Raji (cell line): ENCODE measurements around the gene ASXL2.

ENCODE experiments used
- POLR2A ChIP-seq: IDR thresholded peaks from 2 replicates; pipeline ENCODE4 v1.6.1; 2011; ENCODE audit warnings: low read depth, low read length, control low read depth; ENCODE audit not compliant: insufficient read depth

Gene ASXL2

DNA sequence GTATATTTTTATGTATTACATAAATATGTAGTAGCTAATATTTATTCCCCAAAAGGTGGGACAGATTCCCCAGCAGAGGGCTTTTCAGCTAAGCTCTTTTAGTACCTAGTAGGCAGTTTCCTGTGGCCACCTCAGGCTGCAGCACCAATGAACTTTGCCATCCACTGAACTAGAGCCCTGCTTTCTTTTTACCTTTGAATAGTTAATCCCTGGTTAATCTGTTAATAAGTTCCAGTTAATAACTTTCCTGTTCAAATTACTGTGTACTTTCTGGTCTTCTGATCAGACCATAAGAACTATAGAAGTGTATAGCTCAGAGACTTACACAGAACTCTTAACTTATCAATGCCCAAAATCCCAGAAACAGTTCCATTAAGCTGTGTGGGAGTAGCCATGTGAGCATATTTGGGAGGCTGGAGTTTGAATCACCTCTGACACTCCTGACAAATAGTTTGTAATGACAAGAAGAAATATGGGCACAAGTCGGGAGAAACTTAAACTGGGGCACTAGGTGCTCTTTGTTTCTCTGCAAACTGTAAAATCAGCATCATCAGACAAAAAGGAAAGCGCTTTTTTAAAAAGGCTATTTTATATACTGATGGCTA, 40.0 kb downstream of the ASXL2 start:
- TF ChIP-seq POLR2A: no peak

DNA sequence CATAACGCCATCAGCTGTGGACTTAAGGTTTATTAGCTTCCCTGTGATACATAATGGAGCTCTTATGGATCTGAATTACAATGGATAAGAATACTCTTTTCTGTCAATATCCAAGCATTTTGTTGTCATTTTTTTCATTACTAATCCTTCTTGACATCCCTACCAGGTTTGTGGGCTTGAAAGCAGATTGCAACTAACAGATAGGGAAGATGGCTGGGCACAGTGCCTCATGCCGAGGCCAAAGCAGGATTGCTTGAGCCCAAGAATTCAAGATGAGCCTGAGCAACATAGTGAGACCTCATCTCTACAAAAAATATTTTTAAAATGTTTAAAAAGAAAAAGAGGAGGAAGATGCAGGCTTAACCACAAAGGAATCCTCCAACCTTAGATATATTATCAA, 42.4 kb downstream of the ASXL2 start:
- no peak for TF ChIP-seq POLR2A

DNA sequence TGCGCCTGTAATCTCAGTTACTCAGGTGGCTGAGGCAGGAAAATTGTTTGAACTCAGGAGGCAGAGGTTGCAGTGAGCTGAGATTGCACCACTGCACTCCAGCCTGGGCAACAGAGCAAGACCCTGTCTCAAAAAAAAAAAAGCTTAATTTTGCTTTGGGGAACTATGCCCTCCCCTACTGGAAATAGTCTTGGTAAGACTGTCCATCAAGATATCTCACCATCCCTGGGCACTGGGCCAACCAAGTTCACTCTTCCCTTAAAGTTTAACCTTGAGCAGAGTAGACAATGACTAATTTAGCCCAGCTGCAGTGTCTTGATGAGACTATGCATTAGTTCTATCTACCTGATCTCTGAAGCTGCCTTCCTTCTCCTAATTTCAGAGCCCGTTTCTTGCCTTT, 44.7 kb downstream of the ASXL2 start:
- TF ChIP-seq POLR2A: no peak

DNA sequence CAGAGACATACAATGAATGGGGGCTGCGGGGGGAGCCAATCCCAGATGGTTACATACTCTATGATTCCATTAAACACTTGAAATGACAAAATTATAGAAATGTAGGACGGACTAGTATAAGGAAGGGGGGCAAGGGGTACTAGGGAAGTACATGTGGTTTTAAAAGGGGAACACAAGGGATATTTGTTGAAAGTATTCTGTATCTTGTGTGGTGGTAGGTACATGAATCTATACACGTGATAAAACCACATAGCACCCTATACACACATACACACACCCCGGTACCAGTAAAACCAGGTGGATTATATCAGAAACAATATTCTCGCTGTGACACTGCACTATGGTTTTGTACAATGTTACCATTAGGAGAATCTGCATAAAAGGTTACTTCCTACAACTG, 45.4 kb downstream of the ASXL2 start:
- no peak for TF ChIP-seq POLR2A

DNA sequence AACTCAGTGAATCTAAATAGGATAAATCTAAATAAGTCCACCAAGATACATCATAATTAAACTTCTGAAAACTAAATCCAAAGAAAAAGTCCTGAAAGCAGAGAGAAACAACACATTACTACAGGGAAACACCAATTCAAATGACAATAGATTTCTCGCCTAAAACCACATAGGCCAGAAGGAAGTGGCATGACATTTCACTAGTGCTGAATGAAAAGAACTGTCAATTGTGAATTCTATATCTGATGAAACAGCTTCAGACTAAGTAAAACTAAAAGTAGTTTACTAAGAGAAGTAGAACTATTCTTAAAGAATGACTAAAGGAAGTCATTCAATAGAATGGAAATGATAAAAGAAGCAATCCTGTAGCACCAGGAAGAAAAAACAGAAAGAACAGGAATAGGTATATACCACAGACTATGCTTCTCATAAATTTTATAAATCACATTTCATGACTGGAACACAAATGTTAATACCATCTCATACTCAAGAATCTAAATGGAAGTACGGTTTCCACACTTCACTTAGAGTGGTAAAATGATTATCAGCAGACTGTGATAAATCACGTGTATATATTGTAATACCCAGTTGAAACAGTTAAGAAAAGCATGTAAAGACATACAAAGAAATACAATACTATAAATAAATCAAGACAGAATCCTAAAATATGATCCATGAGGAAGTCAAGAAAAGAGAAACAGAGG, 46.4 kb downstream of the ASXL2 start:
- no peak for TF ChIP-seq POLR2A

DNA sequence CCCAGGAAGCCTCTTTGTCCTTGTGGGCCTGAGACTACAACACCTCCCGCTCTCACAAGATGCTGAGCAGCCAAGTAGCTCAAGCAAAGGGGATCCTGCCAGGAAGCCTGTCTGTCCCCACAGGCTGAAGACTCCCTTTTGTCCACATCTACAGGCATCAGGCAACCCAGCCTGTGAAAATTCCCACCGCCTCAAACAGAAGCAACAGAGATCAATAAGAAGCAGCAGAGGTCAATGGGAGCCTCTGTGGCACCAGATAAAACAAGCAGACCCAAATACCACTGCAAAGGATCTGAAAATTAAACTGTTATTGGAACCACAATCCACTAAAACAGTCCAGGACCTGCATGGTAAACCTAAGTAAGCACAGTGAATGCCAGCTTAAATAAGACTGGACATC, 48.5 kb downstream of the ASXL2 start:
- TF ChIP-seq POLR2A: no peak

DNA sequence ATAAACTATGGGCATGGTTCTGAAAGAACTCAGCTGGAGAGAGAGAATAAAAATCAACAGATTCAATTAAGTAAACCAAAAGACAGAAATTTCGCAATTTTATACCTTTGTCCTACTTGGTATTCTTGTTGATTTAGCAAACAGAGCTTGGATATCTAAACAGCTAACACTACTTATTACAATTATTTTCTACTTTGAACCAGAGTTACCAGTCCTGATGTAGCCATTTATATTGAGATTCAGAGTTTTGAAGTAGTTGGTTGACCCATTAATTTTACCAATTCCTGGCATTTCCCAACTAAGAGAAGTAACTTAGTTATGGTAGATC, 48.9 kb downstream of the ASXL2 start:
- no peak for TF ChIP-seq POLR2A

DNA sequence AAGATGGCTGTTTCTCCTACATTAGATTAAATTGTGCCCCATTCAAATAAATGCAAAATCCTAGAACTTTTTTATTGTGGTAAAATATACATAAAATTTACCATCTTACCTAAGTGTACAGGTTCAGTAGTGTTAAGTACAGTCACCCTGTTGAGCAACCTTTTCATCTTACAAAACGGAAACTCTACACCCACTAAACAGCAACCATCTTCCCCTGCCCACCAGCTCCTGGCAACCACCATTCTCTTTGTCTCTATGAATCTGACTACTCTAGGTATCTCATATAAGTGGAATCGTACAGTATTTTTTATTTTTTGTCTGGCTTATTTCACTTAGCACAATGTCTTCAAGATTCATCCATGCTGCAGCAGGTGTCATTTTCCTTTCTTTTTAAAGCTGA, 53.0 kb downstream of the ASXL2 start:
- TF ChIP-seq POLR2A: no peak

DNA sequence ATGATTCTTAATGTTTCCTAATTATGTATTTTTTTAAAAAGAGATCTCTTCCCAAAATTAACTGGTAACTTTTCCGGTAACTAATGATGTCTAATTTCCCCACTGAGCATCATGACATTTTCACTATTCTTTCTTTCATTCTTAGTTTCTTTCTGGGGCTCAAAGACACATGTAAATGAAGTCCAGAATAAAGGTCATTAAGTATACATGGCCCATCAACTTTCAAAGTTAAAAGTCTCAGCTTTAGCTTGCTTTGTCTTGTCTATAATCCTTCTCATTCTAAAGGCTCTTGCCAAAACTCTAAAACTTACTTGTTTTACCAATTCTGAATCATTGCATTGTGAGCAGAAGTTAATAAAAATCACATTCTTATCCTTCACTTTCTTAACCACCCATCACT, 53.6 kb downstream of the ASXL2 start:
- TF ChIP-seq POLR2A: no peak

DNA sequence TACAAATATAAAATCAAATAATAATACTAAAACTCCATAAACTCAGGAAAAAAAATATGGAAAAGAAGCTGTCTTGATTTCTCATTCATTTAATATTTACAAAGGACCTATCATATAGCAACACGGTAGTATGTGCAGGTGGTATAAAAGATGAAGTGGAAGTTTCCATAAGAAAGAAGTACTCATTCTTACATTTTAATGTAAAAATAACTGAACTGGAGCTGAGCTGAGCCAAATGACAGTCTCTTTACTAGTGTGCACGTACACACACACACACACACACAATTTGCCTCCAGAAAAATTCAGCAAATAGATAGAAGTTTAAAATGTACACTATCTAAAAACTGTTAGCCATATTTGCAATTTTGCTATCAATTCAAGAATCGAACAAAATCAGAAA, 54.1 kb downstream of the ASXL2 start:
- TF ChIP-seq POLR2A: no peak

DNA sequence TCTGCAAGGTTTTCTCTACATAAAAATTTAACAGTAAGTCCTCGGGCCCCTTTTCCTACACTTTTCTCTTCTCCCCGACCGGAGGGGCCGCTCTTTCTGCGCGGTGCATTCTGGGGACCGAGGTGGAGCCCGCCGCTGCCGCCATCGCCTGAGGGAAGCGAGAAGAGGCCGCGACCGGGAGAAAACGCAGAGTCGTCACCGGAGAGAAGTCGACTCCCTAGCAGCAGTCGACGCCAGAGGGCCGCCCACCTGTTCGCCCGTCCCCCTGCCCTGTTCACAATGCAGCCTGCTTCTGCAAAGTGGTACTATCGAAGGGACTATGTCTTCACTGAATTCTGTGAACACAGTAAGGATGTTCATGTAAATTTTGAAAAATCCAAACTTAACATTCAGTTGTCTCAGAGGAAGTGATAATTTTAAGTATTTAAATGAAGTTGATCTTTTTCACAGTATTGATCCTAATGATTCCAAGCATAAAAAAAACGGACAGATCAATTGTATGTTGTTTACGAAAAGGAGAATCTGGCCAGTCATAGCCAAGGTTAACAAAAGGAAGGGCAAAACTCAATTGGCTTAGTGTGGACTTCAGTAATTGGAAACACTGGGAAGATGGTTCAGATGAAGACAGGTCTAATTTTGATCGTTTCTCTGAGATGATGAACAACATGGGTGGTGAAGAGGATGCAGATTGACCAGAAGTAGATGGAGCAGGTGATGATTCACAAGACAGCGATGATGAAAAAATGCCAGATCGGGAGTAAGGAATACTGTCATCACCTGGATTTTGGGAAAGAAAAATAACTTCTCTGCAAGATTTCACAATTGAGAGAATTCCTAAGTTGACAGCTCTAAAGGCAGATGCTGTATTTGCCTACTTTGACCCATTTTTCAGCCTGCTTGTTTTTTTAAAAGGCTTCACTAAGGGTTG, 55.8 kb downstream of the ASXL2 start:
- TF ChIP-seq POLR2A: no peak

DNA sequence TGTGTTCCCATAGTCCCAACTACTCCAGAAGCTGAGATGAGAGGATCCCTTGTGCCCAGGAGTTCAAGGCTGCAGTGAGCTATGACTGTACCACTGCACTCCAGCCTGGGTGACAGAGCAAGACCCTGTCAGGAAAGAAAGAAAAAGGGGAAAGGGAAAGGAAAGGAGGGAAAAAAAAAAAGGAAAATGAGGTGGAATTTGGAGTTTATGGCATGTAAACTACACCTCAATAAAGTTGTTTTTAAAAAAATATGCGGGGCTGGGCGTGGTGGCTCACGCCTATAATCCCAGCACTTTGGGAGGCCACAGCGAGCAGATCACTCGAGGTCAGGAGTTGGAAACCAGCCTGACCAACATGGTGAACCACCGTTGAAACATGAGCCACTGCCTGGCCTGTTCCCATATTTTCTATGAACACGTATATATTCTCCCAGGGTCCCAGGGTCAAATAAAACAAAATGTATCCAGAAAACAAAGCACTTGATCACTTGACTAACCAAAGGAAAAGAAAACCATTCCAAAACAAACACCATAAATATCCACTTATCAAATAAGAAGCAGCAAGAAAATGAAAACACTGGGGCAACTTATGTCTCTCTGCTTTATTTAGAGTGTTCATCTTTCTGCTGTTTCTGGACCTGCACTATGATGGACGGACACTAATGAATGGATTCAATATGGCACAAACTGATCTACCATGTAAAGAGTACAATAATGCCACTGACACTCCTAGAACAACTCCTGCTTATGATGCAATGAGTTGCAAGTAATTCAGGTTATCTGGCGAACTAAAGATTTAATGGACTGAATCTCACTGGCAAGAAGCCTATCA, 56.8 kb downstream of the ASXL2 start:
- TF ChIP-seq POLR2A: no peak

DNA sequence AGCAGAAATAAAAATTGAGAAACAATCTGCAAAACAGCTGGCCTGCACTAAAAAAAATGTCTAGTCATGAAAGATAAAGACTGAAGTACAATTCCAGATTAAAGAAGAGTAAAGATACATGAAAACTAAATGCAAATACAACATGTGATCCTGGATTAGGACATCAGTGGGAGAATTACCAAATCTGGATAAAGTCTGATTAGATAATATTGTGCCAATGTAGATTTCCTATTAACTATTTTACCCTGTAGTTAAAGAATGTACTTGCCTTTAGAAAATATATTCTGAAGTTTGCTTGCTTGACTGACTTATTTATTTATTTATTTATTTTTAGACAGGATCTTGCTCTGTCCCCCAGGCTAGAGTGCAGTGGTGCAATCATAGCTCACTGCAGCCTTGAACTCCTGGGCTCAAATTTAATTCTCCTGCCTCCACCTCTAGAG, 58.7 kb downstream of the ASXL2 start:
- TF ChIP-seq POLR2A: no peak

DNA sequence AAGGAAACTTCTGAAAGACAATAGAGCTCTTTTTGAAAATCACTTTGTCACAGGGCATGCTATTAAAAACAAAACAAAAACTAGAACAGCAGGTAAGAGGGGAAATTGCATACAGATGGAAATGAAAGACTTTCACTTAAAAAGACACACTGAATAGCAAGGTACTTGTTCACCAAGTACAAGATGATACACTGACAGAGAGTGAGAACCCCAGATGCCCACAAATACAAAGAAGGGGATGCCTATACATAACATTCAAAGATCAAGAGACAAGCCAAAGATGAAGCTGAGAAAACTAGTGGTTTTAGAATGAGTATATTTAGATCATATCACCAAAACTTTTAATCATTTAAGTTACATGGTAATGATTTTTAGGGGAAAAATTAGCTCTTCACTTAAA, 60.7 kb downstream of the ASXL2 start:
- TF ChIP-seq POLR2A: no peak

DNA sequence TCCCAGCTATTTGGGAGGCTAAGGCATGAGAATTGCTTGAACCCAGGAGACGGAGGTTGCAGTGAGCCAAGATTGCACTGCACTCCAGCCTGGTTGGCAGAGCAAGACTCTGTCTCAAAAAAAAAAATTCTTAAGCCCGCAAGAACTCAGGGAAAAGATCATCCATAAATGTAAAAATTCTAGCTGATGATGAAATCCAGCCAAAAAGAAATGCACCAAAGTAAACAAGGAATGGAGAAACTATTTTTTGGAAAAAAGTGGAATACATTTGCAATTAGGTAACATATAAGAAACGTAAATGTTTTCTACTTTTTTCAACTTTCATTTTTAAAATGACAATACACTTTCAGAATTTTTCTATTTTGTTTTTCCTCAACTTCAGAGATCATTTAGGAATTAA, 61.3 kb downstream of the ASXL2 start:
- TF ChIP-seq POLR2A: no peak
